ENCODE measurements around the gene CACNG7.
A peak's percentile ranks its signal among the peaks of the same experiment; 100 is the strongest.
"Not testable (repeated sequence)": the region's sequence is repeated elsewhere in the genome, so short reads cannot be mapped to it uniquely, and the experiment has no call there.

CACNG7 gene

GRCh38 chr19:53906211-53907192 lies 2.6 kb upstream of the CACNG7 start:
- DNase-seq (ENCODE audit: low read depth, low spot score), result peak; percentile 48

GRCh38 chr19:53907193-53907581 lies 1.9 kb upstream of the CACNG7 start:
- peak; percentile 28 for DNase-seq (ENCODE audit: low read depth, low spot score)

GRCh38 chr19:53907690-53908089 lies 1.4 kb upstream of the CACNG7 start:
- no peak for DNase-seq (ENCODE audit: low read depth, low spot score)

- DNase-seq (ENCODE audit: low read depth, low spot score), result peak; percentile 83
Observed at GRCh38 chr19:53908106-53908934, 758 bp upstream of the CACNG7 start.

- DNase-seq (ENCODE audit: low read depth, low spot score), result no peak
Observed at GRCh38 chr19:53909471-53910169, 542 bp downstream of the CACNG7 start.

GRCh38 chr19:53910170-53910518 lies 1.1 kb downstream of the CACNG7 start:
- DNase-seq (ENCODE audit: low read depth, low spot score), result no peak

GRCh38 chr19:53912653-53913052 lies 3.6 kb downstream of the CACNG7 start:
- DNase-seq (ENCODE audit: low read depth, low spot score), result peak; percentile 81

GRCh38 chr19:53915000-53915399 lies 5.9 kb downstream of the CACNG7 start:
- peak; percentile 85 for DNase-seq (ENCODE audit: low read depth, low spot score)

- DNase-seq (ENCODE audit: low read depth, low spot score), result no peak
Observed at GRCh38 chr19:53916004-53916403, 6.9 kb downstream of the CACNG7 start.

GRCh38 chr19:53917356-53917755 lies 8.3 kb downstream of the CACNG7 start:
- DNase-seq (ENCODE audit: low read depth, low spot score), result no peak

GRCh38 chr19:53927739-53928138 lies 18.7 kb downstream of the CACNG7 start:
- DNase-seq (ENCODE audit: low read depth, low spot score), result peak; percentile 80

GRCh38 chr19:53936029-53936428 lies 27.0 kb downstream of the CACNG7 start:
- DNase-seq (ENCODE audit: low read depth, low spot score), result no peak

GRCh38 chr19:53942001-53942786 lies 33.1 kb downstream of the CACNG7 start:
- peak; percentile 99 for DNase-seq (ENCODE audit: low read depth, low spot score)

- DNase-seq (ENCODE audit: low read depth, low spot score), result no peak
Observed at GRCh38 chr19:53944416-53944815, 35.3 kb downstream of the CACNG7 start.

GRCh38 chr19:53944933-53945332 lies 35.9 kb downstream of the CACNG7 start:
- no peak for DNase-seq (ENCODE audit: low read depth, low spot score)

- DNase-seq (ENCODE audit: low read depth, low spot score), result peak; percentile 39
Observed at GRCh38 chr19:53945441-53945840, 36.4 kb downstream of the CACNG7 start.

GRCh38 chr19:53945998-53946397 lies 36.9 kb downstream of the CACNG7 start:
- DNase-seq (ENCODE audit: low read depth, low spot score), result no peak

GRCh38 chr19:53947624-53948023 lies 38.5 kb downstream of the CACNG7 start:
- peak; percentile 72 for DNase-seq (ENCODE audit: low read depth, low spot score)

GRCh38 chr19:53948611-53949010 lies 39.5 kb downstream of the CACNG7 start:
- DNase-seq (ENCODE audit: low read depth, low spot score), result not testable (repeated sequence)

- DNase-seq (ENCODE audit: low read depth, low spot score), result no peak
Observed at GRCh38 chr19:53951436-53951835, 42.4 kb downstream of the CACNG7 start.

- no peak for DNase-seq (ENCODE audit: low read depth, low spot score)
Observed at GRCh38 chr19:53951947-53952346, 42.9 kb downstream of the CACNG7 start.
